ENCODE data around the gene SLC7A9.

GRCh38 chr19:32812571-32812970 is 57.0 kb downstream of the SLC7A9 start:
- TF ChIP-seq REST (IDR thresholded peaks at IDR 0.05; ENCODE audit: unreplicated experiment) (no peak), CTCF (conservative IDR thresholded peaks at IDR 0.05; ENCODE audit: low read depth in 2 of 2) (no peak), ZNF462 (CRISPR knock-in tag; IDR thresholded peaks at IDR 0.05) (no peak), EZH2phosphoT487 (IDR thresholded peaks at IDR 0.05; ENCODE audit: unreplicated experiment) (no peak), ZNF114 (CRISPR knock-in tag; IDR thresholded peaks at IDR 0.05) (no peak), POLR2AphosphoS5 (IDR thresholded peaks at IDR 0.05; ENCODE audit: low read depth) (no peak), EZH2 (IDR thresholded peaks at IDR 0.05; ENCODE audit: low read depth, unreplicated experiment) (no peak), JUNB (IDR thresholded peaks at IDR 0.05; ENCODE audit: unreplicated experiment) (no peak)

Measured in GM23338 (cell line).